Keratinocyte (primary cell): ENCODE data around the gene GPR37L1. TPM values are rescaled to one million over a fixed set of nuclear protein-coding genes. Genes with fewer than 3 reads are reported as not detected.

Experiments
- DNase-seq: peaks from one replicate; pipeline ENCODE4 v3.0.0-alpha.2; 2011; ENCODE audit warnings: low read depth, missing footprints, low spot score
- FAIRE-seq: peaks from 2 replicates; lab custom pipeline; 2011; peaks lifted over from hg19 to GRCh38; lab: Jason Lieb, UNC
- H2AFZ ChIP-seq: 2 replicates; pipeline ENCODE4 v1.6.0; 2012; ENCODE audit warnings: low read length, control low read depth, inconsistent platforms; ENCODE audit not compliant: control insufficient read depth
- H3K27ac ChIP-seq: 2 replicates; pipeline ENCODE4 v1.5.1; 2011; ENCODE audit warnings: low read length; ENCODE audit not compliant: control insufficient read depth, insufficient read depth
- H3K27me3 ChIP-seq: 3 replicates; pipeline ENCODE4 v1.6.0; 2011; ENCODE audit warnings: low read length; ENCODE audit not compliant: control insufficient read depth, insufficient read depth; ENCODE audit errors: extremely low read depth
- H3K36me3 ChIP-seq, 2 experiments: 2 replicates in 1 of 2; 3 replicates in 1 of 2; pipeline ENCODE4 v1.5.1; 2011; ENCODE audit warnings: low read length in 2 of 2, mild to moderate bottlenecking in 1 of 2; ENCODE audit not compliant: control insufficient read depth in 2 of 2, insufficient read depth in 2 of 2; ENCODE audit errors: extremely low read depth in 1 of 2
- H3K4me1 ChIP-seq: 3 replicates; pipeline ENCODE4 v1.5.1; 2011; ENCODE audit warnings: low read length; ENCODE audit not compliant: control insufficient read depth, insufficient read depth; ENCODE audit errors: extremely low read depth
- H3K4me2 ChIP-seq: 3 replicates; pipeline ENCODE4 v1.6.0; 2011; ENCODE audit warnings: low read depth, low read length; ENCODE audit not compliant: control insufficient read depth, insufficient read depth; ENCODE audit errors: extremely low read depth
- H3K4me3 ChIP-seq, 3 experiments: fragments of 200-600 bp in 1 of 3; sonication (generic) in 1 of 3; 2 replicates in 2 of 3; 3 replicates in 1 of 3; pipeline ENCODE4 v1.5.1; 2011 to 2016; ENCODE audit warnings: low read length in 3 of 3, mild to moderate bottlenecking in 3 of 3, control low read depth in 2 of 3, inconsistent platforms in 1 of 3, low read depth in 1 of 3, mixed read lengths in 1 of 3, mixed run types in 1 of 3, moderate library complexity in 1 of 3; ENCODE audit not compliant: control insufficient read depth in 2 of 3, insufficient read depth in 2 of 3; ENCODE audit errors: extremely low read depth in 1 of 3
- H3K79me2 ChIP-seq: 2 replicates; pipeline ENCODE4 v1.6.0; 2012; ENCODE audit warnings: low read length; ENCODE audit not compliant: control insufficient read depth, insufficient read depth
- H3K9ac ChIP-seq: 3 replicates; pipeline ENCODE4 v1.6.0; 2011; ENCODE audit warnings: low read length; ENCODE audit not compliant: control insufficient read depth, insufficient read depth; ENCODE audit errors: extremely low read depth
- H3K9me1 ChIP-seq: 3 replicates; pipeline ENCODE4 v1.6.0; 2011; ENCODE audit warnings: low read length; ENCODE audit not compliant: control insufficient read depth, insufficient read depth; ENCODE audit errors: extremely low read depth
- H3K9me3 ChIP-seq: 2 replicates; pipeline ENCODE4 v1.5.1; 2012; ENCODE audit warnings: low read depth, low read length; ENCODE audit not compliant: control insufficient read depth
- H4K20me1 ChIP-seq: 3 replicates; pipeline ENCODE4 v1.6.0; 2011; ENCODE audit warnings: low read length; ENCODE audit not compliant: control insufficient read depth, insufficient read depth; ENCODE audit errors: extremely low read depth
- EZH2 ChIP-seq: IDR thresholded peaks from one replicate; pipeline ENCODE4 v1.6.1; 2012; ENCODE audit warnings: inconsistent platforms, mild to moderate bottlenecking, low read length, moderate library complexity
- dilution Hi-C: fragments of 300-500 bp; cut with MboI; formaldehyde crosslinking; loops from one replicate; pipeline ENCODE4 v1.7.0; 2020; ENCODE audit warnings: low sequenced_read_pairs; ENCODE audit not compliant: extremely low pct_ligation_motif_present
- polyA minus RNA-seq, 3 experiments: library from RNA; depleted of rRNA, polyadenylated mRNA; stranded (reverse); fragments of >200 nt; gene quantifications; 1 replicate in 1 of 3; 2 replicates in 1 of 3; 3 replicates in 1 of 3; pipeline ENCODE4 v1.2.3, GENCODE V29; 2011
- polyA plus RNA-seq, 5 experiments: library from polyadenylated mRNA; depleted of rRNA in 3 of 5; stranded (reverse) in 3 of 5; stranded (forward) in 1 of 5; unstranded in 1 of 5; fragments of >200 nt; gene quantifications; 1 replicate in 1 of 5; 2 replicates in 3 of 5; 3 replicates in 1 of 5; pipeline versions ENCODE4 v1.2.1 to v1.2.3, GENCODE V29; 2011 to 2012; ENCODE audit warnings: missing spikeins in 2 of 5, low read depth in 1 of 5, low replicate concordance in 1 of 5
- TF ChIP-seq, protein P1 (sequence below), 3 experiments: IDR thresholded peaks in 1 of 3; conservative IDR thresholded peaks in 1 of 3; optimal IDR thresholded peaks in 1 of 3; 2 replicates in 2 of 3; 3 replicates in 1 of 3; pipeline versions ENCODE3 to v1.5.1; 2011; ENCODE audit warnings: low read length in 3 of 3, mild to moderate bottlenecking in 3 of 3, moderate library complexity in 2 of 3, control low read depth in 1 of 3, inconsistent platforms in 1 of 3; ENCODE audit not compliant: insufficient read depth in 2 of 3; ENCODE audit errors: extremely low read depth in 1 of 3

Gene GPR37L1, protein sequence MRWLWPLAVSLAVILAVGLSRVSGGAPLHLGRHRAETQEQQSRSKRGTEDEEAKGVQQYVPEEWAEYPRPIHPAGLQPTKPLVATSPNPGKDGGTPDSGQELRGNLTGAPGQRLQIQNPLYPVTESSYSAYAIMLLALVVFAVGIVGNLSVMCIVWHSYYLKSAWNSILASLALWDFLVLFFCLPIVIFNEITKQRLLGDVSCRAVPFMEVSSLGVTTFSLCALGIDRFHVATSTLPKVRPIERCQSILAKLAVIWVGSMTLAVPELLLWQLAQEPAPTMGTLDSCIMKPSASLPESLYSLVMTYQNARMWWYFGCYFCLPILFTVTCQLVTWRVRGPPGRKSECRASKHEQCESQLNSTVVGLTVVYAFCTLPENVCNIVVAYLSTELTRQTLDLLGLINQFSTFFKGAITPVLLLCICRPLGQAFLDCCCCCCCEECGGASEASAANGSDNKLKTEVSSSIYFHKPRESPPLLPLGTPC
- polyA plus RNA-seq (0.01 TPM in 2 of 3 replicates, not detected in the other), polyA minus RNA-seq (not detected in 3 replicates)
- polyA plus RNA-seq (2011; ENCODE audit: low read depth): not detected
- polyA plus RNA-seq (2011; cell fraction: cytosol; rRNA removed): not detected in 2 replicates
- 0.04 TPM in 1 of 2 replicates, not detected in the other for polyA plus RNA-seq (2011; cell fraction: nucleus; rRNA removed)
- 0.05 and 0.06 TPM in 2 replicates for polyA plus RNA-seq (2012; ENCODE audit: low replicate concordance)
- not detected for polyA minus RNA-seq (2011; cell fraction: cytosol; rRNA and poly(A)+ RNA removed)
- not detected in 2 replicates for polyA minus RNA-seq (2011; cell fraction: nucleus; rRNA and poly(A)+ RNA removed)

DNA sequence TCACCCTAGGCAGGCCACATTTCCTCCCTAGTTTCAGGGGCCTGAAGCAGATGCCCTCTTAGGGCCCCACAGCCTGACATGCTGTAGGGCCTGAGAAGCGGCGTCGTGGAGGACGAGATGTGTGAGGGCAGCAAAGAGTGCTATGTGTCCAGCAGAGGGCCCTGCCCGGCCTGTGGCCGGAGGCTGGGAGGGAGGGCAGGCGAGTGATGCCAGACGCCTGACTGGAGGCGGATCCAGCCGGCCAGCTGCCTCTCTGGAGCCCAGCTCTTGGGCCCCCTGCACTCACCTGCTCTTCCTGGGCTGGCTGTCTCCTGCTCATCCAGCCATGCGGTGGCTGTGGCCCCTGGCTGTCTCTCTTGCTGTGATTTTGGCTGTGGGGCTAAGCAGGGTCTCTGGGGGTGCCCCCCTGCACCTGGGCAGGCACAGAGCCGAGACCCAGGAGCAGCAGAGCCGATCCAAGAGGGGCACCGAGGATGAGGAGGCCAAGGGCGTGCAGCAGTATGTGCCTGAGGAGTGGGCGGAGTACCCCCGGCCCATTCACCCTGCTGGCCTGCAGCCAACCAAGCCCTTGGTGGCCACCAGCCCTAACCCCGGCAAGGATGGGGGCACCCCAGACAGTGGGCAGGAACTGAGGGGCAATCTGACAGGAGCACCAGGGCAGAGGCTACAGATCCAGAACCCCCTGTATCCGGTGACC is at the start of gene GPR37L1:
GPR37L1 (plus strand) TSS at position 279 of the 697 bp plus-strand sequence; CDS start at position 326, 47 bp downstream.
- no peak for DNase-seq
- no peaks in the 10 kb centered on the region for H3K4me1 ChIP-seq
- no peaks in the 10 kb centered on the region for H3K79me2 ChIP-seq
- FAIRE-seq: no peak
- no peaks in the 10 kb centered on the region for H3K9me3 ChIP-seq
- H3K4me2 ChIP-seq: no peak within 1 kb of the TSS
- no peaks in the 10 kb centered on the region for H3K9me1 ChIP-seq
- H4K20me1 ChIP-seq: no peaks in the 10 kb centered on the region
- H3K36me3 ChIP-seq: no peaks in the 10 kb centered on the region
- H3K27ac ChIP-seq: no peak within 1 kb of the TSS
- no peak within 1 kb of the TSS for H3K4me3 ChIP-seq
- TF ChIP-seq, protein P1, sequence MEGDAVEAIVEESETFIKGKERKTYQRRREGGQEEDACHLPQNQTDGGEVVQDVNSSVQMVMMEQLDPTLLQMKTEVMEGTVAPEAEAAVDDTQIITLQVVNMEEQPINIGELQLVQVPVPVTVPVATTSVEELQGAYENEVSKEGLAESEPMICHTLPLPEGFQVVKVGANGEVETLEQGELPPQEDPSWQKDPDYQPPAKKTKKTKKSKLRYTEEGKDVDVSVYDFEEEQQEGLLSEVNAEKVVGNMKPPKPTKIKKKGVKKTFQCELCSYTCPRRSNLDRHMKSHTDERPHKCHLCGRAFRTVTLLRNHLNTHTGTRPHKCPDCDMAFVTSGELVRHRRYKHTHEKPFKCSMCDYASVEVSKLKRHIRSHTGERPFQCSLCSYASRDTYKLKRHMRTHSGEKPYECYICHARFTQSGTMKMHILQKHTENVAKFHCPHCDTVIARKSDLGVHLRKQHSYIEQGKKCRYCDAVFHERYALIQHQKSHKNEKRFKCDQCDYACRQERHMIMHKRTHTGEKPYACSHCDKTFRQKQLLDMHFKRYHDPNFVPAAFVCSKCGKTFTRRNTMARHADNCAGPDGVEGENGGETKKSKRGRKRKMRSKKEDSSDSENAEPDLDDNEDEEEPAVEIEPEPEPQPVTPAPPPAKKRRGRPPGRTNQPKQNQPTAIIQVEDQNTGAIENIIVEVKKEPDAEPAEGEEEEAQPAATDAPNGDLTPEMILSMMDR (optimal IDR thresholded peaks at IDR 0.05 in 1 of 3, IDR thresholded peaks at IDR 0.05 in 1 of 3, conservative IDR thresholded peaks at IDR 0.05 in 1 of 3; ENCODE audit: extremely low read depth in 1 of 3, insufficient read depth in 2 of 3, low read length in 3 of 3): peak in 1 of 3 experiments; percentile 23
- no peak for TF ChIP-seq EZH2
- no peak within 1 kb of the TSS for H2AFZ ChIP-seq
- dilution Hi-C loops: no loop called here
- no peaks in the 10 kb centered on the region for H3K27me3 ChIP-seq
- H3K9ac ChIP-seq: no peak within 1 kb of the TSS

DNA sequence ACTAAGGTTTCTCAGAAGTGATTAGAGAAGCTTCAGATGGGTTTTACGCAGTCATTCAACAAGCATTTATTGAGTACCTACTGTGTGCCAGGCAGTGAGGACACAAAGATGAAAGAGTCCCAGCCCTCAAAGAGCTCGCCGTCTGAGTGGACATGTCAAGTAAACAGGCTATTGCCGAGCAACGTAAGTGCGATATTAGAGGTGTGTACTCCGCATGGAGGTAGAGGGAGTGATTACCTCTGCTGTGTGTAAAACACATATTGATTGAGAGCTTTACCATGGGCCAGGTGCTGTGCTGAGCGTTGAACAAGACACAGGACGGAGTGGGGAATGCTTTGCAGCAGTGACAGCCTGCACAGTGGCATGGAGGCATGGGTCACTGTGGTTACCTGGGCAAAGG is 49.5 kb upstream of the GPR37L1 start:
- H3K79me2 ChIP-seq: no peaks in the 10 kb centered on the region
- DNase-seq: no peak
- H3K27me3 ChIP-seq: no peaks in the 10 kb centered on the region
- no peak overlapping the region for H2AFZ ChIP-seq
- dilution Hi-C loops: no loop called here
- no peaks in the 10 kb centered on the region for H4K20me1 ChIP-seq
- H3K9me3 ChIP-seq: no peaks in the 10 kb centered on the region
- no peak for FAIRE-seq
- H3K9ac ChIP-seq: no peak overlapping the region
- H3K4me2 ChIP-seq: no peak overlapping the region
- TF ChIP-seq, protein P1 (optimal IDR thresholded peaks at IDR 0.05 in 1 of 3, IDR thresholded peaks at IDR 0.05 in 1 of 3, conservative IDR thresholded peaks at IDR 0.05 in 1 of 3; ENCODE audit: extremely low read depth in 1 of 3, insufficient read depth in 2 of 3, low read length in 3 of 3): no peak
- TF ChIP-seq EZH2: no peak
- no peaks in the 10 kb centered on the region for H3K36me3 ChIP-seq
- peaks cover 13% of the 10 kb centered on the region for H3K4me1 ChIP-seq
- no peak overlapping the region for H3K4me3 ChIP-seq
- H3K9me1 ChIP-seq: no peaks in the 10 kb centered on the region
- H3K27ac ChIP-seq: no peak overlapping the region
